Astrocyte (in vitro differentiated cells and primary cell): ENCODE results near the gene EID3. TPM values are rescaled to one million over a fixed set of nuclear protein-coding genes. Genes with fewer than 3 reads are reported as not detected.

Source experiments
- DNase-seq: peaks from one replicate; pipeline ENCODE4 v3.0.0-alpha.2; 2010; ENCODE audit warnings: low read depth
- FAIRE-seq: peaks from 2 replicates; lab custom pipeline; 2011; peaks lifted over from hg19 to GRCh38; lab: Jason Lieb, UNC
- H2AFZ ChIP-seq: 2 replicates; pipeline ENCODE4 v1.6.0; 2012; ENCODE audit warnings: low read depth, low read length, inconsistent platforms
- H3K27ac ChIP-seq: 2 replicates; pipeline ENCODE4 v1.5.1; 2011; ENCODE audit warnings: low read depth, low read length, inconsistent platforms
- H3K27me3 ChIP-seq: 2 replicates; pipeline ENCODE4 v1.6.0; 2011; ENCODE audit warnings: low read length, inconsistent platforms; ENCODE audit not compliant: insufficient read depth
- H3K36me3 ChIP-seq: 2 replicates; pipeline ENCODE4 v1.5.1; 2011; ENCODE audit warnings: low read length, inconsistent platforms; ENCODE audit not compliant: insufficient read depth
- H3K4me1 ChIP-seq: 2 replicates; pipeline ENCODE4 v1.5.1; 2011; ENCODE audit warnings: low read length, inconsistent platforms; ENCODE audit not compliant: insufficient read depth
- H3K4me2 ChIP-seq: 2 replicates; pipeline ENCODE4 v1.6.0; 2012; ENCODE audit warnings: low read length, inconsistent platforms
- H3K4me3 ChIP-seq: 2 replicates; pipeline ENCODE4 v1.5.1; 2011; ENCODE audit warnings: low read depth, mild to moderate bottlenecking, low read length, inconsistent platforms; ENCODE audit not compliant: insufficient read depth
- H3K79me2 ChIP-seq: 2 replicates; pipeline ENCODE4 v1.6.0; 2012; ENCODE audit warnings: mild to moderate bottlenecking, low read length, inconsistent platforms; ENCODE audit not compliant: insufficient read depth
- H3K9ac ChIP-seq: 2 replicates; pipeline ENCODE4 v1.6.0; 2012; ENCODE audit warnings: mild to moderate bottlenecking, low read length, inconsistent platforms
- H3K9me3 ChIP-seq: 2 replicates; pipeline ENCODE4 v1.5.1; 2012; ENCODE audit warnings: low read depth, mild to moderate bottlenecking, low read length, inconsistent platforms; ENCODE audit not compliant: insufficient read depth
- H4K20me1 ChIP-seq: 2 replicates; pipeline ENCODE4 v1.6.0; 2012; ENCODE audit warnings: low read length, inconsistent platforms; ENCODE audit not compliant: insufficient read depth
- H3K27ac Mint-ChIP-seq: one replicate; pipeline ENCODE4 v1.8.0; 2021; ENCODE audit warnings: mild to moderate bottlenecking, mixed read lengths; ENCODE audit not compliant: unreplicated experiment
- H3K27me3 Mint-ChIP-seq: one replicate; pipeline ENCODE4 v1.8.0; 2021; ENCODE audit warnings: low read depth, mixed read lengths; ENCODE audit not compliant: unreplicated experiment
- H3K36me3 Mint-ChIP-seq: one replicate; pipeline ENCODE4 v1.8.0; 2021; ENCODE audit warnings: low read depth, mixed read lengths; ENCODE audit not compliant: unreplicated experiment
- H3K4me1 Mint-ChIP-seq: one replicate; pipeline ENCODE4 v1.8.0; 2021; ENCODE audit warnings: low read depth, mixed read lengths; ENCODE audit not compliant: unreplicated experiment
- H3K4me3 Mint-ChIP-seq: one replicate; pipeline ENCODE4 v1.8.0; 2021; ENCODE audit warnings: mild to moderate bottlenecking, moderate library complexity, mixed read lengths; ENCODE audit not compliant: unreplicated experiment
- H3K9me3 Mint-ChIP-seq: one replicate; pipeline ENCODE4 v1.8.0; 2021; ENCODE audit warnings: mild to moderate bottlenecking, mixed read lengths; ENCODE audit not compliant: unreplicated experiment
- EZH2 ChIP-seq: IDR thresholded peaks from 2 replicates; pipeline ENCODE4 v1.6.1; 2012; ENCODE audit warnings: mild to moderate bottlenecking, low read length, inconsistent platforms; ENCODE audit not compliant: insufficient read depth
- total RNA-seq: library from RNA; stranded (reverse); gene quantifications from 2 replicates; pipeline ENCODE4 v1.2.1, GENCODE V29; 2021
- TF ChIP-seq, protein P1 (sequence below): IDR thresholded peaks from 2 replicates; pipeline ENCODE4 v1.5.1; 2011; ENCODE audit warnings: low read depth, mild to moderate bottlenecking, inconsistent platforms, low read length, moderate library complexity; ENCODE audit not compliant: insufficient read depth

Gene EID3
- total RNA-seq, 1 donor from 2014 or later: 1.9 TPM

GRCh38 chr12:104333692-104334255 is 30.2 kb downstream of the EID3 start:
- no peak overlapping the region for H2AFZ ChIP-seq
- Mint-ChIP-seq H3K4me3 (no peak overlapping the region), H3K4me1 (no peaks in the 10 kb centered on the region), H3K27me3 (no peaks in the 10 kb centered on the region), H3K9me3 (no peaks in the 10 kb centered on the region), H3K27ac (no peak overlapping the region), H3K36me3 (no peaks in the 10 kb centered on the region)
- FAIRE-seq (no peak), DNase-seq (no peak)
- no peak overlapping the region for H3K27ac ChIP-seq
- no peak for TF ChIP-seq EZH2
- TF ChIP-seq, protein P1, sequence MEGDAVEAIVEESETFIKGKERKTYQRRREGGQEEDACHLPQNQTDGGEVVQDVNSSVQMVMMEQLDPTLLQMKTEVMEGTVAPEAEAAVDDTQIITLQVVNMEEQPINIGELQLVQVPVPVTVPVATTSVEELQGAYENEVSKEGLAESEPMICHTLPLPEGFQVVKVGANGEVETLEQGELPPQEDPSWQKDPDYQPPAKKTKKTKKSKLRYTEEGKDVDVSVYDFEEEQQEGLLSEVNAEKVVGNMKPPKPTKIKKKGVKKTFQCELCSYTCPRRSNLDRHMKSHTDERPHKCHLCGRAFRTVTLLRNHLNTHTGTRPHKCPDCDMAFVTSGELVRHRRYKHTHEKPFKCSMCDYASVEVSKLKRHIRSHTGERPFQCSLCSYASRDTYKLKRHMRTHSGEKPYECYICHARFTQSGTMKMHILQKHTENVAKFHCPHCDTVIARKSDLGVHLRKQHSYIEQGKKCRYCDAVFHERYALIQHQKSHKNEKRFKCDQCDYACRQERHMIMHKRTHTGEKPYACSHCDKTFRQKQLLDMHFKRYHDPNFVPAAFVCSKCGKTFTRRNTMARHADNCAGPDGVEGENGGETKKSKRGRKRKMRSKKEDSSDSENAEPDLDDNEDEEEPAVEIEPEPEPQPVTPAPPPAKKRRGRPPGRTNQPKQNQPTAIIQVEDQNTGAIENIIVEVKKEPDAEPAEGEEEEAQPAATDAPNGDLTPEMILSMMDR: no peak
- H3K4me2 ChIP-seq: no peak overlapping the region
- no peaks in the 10 kb centered on the region for H3K4me1 ChIP-seq
- no peak overlapping the region for H3K4me3 ChIP-seq
- H3K27me3 ChIP-seq: no peaks in the 10 kb centered on the region
- no peaks in the 10 kb centered on the region for H3K9me3 ChIP-seq
- peaks cover 10% of the 10 kb centered on the region for H3K79me2 ChIP-seq
- H3K9ac ChIP-seq: no peak overlapping the region
- H4K20me1 ChIP-seq: peaks cover 30% of the 10 kb centered on the region
- H3K36me3 ChIP-seq: peaks cover 68% of the 10 kb centered on the region

DNA sequence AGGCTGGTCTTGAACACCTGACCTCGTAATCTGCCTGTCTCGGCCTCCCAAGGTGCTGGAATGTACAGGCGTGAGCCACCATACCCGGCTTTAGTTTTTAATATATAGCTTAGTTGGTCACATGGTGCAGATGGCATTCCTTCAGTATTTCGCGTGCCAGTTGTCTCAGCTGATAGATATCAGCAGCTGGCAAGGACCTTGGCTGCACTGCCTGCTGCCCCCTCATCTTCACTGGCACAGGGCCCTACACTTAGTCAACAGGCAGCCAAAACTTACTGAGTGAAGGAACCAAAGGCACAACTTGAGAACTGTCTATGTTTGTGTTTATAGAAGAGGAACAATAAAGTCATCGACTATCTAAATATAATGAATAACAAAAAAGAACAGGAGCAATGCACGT is 31.0 kb downstream of the EID3 start:
- no peak for TF ChIP-seq EZH2
- TF ChIP-seq, protein P1: no peak
- no peak overlapping the region for H2AFZ ChIP-seq
- no peaks in the 10 kb centered on the region for H3K27me3 ChIP-seq
- H3K9ac ChIP-seq: no peak overlapping the region
- Mint-ChIP-seq H3K27ac (no peak overlapping the region), H3K27me3 (no peaks in the 10 kb centered on the region), H3K9me3 (no peaks in the 10 kb centered on the region), H3K36me3 (peaks cover 2% of the 10 kb centered on the region), H3K4me3 (no peak overlapping the region), H3K4me1 (no peaks in the 10 kb centered on the region)
- FAIRE-seq (no peak), DNase-seq (no peak)
- H3K4me1 ChIP-seq: no peaks in the 10 kb centered on the region
- H3K79me2 ChIP-seq: peaks cover 13% of the 10 kb centered on the region
- no peak overlapping the region for H3K4me3 ChIP-seq
- H3K27ac ChIP-seq: no peak overlapping the region
- peaks cover 68% of the 10 kb centered on the region for H3K36me3 ChIP-seq
- no peaks in the 10 kb centered on the region for H3K9me3 ChIP-seq
- no peak overlapping the region for H3K4me2 ChIP-seq
- H4K20me1 ChIP-seq: peaks cover 36% of the 10 kb centered on the region

GRCh38 chr12:104336115-104336514 is 32.6 kb downstream of the EID3 start:
- H3K9ac ChIP-seq: no peak overlapping the region
- H3K79me2 ChIP-seq: peaks cover 16% of the 10 kb centered on the region
- peaks cover 5% of the 10 kb centered on the region for H3K36me3 Mint-ChIP-seq
- TF ChIP-seq, protein P1: no peak
- no peak for TF ChIP-seq EZH2
- H3K36me3 ChIP-seq: peaks cover 80% of the 10 kb centered on the region
- H3K4me1 ChIP-seq: no peaks in the 10 kb centered on the region
- H3K9me3 Mint-ChIP-seq: no peaks in the 10 kb centered on the region
- peaks cover 43% of the 10 kb centered on the region for H4K20me1 ChIP-seq
- H3K9me3 ChIP-seq: no peaks in the 10 kb centered on the region
- DNase-seq (no peak), FAIRE-seq (peak; percentile 9)
- H2AFZ ChIP-seq: no peak overlapping the region
- H3K4me3 Mint-ChIP-seq: no peak overlapping the region
- no peak overlapping the region for H3K27ac ChIP-seq
- no peaks in the 10 kb centered on the region for H3K27me3 ChIP-seq
- H3K4me2 ChIP-seq: no peak overlapping the region
- H3K27ac Mint-ChIP-seq: no peak overlapping the region
- no peaks in the 10 kb centered on the region for H3K4me1 Mint-ChIP-seq
- no peaks in the 10 kb centered on the region for H3K27me3 Mint-ChIP-seq
- no peak overlapping the region for H3K4me3 ChIP-seq
